ENCODE results near the gene RGS7.

RGS7 gene

DNA sequence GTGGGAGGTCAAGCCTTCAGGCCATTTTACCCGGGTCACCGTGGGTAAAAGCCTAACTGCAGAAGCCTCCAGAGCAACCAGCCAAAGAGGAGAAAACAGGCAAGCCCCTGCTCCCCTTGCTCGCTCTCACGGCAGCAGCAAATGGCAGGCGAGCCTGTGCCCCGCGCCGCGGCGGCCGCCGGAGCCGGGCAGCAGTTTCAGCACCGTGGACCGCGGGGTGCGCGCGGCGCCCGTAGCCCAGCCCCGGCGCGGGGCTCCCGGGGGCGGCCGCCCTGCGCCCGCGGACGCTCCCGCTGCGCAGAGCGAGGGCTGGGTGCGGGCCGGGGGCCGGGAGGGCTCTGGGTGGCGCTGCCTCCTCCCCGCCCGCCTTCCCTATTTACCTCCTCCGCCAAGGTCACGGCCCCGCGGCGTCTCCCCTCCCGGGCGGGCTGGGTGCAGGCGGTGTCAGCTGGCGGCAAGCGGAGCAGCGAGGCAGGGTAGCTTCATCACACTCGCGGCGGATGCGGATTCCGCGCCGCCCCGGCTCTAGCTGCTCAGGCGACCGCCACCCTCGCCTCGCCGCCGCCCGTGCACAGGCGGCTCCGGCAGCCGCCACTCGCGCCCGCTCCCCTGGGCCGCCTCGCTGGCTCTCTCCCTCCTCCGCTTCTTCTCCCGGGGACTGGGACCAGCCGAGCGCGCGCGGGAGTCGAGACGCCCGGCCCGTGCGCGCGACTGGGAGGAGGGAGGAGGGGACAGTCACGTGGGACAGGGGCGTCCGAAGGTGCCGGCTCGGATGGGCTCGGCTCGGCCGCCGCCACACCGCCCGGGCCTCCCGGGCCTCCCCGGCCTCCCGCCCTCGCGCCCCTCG is at the start of gene RGS7:
TSS of gene RGS7 (minus strand) at position 687 of the 847 bp plus-strand sequence.
- DNase-seq = peak; percentile 86

DNA sequence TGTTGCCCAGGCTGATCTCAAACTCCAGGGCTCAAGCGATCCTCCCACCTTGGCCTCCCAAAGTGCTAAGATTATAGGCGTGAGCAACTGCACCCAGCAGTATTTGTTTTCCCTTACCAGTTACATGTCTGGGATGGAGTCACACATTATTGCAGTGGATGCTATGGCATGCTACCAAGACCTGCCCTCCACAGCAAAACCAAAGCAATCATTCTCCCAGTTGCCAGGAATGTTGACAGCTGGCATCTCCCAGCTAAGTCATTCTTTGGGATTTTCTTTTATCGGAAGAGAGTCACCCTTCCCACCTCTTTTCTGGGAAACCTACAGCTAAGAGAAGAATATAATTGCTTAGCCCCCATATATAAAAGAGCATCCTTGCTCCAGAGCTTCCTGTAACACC is 49.4 kb upstream of the RGS7 start:
- no peak for DNase-seq

DNA sequence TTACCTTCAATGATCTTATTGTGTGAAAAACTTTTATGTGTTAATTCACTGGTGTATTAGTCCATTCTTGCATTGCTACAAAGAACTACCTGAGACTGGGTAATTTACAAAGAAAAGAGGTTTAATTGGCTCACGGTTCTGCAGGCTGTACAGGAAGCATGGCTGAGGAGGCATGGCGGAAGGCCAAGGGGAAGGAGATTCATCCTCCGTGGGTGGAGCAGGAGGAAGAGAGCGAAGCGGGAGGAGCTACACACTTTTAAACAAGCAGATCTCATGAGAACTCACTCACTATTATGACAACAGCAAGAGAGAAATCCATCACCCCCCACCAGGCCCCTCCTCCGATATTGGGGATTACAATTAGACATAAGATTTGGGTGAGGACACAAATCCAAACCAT is 44.2 kb upstream of the RGS7 start:
- DNase-seq = no peak

DNA sequence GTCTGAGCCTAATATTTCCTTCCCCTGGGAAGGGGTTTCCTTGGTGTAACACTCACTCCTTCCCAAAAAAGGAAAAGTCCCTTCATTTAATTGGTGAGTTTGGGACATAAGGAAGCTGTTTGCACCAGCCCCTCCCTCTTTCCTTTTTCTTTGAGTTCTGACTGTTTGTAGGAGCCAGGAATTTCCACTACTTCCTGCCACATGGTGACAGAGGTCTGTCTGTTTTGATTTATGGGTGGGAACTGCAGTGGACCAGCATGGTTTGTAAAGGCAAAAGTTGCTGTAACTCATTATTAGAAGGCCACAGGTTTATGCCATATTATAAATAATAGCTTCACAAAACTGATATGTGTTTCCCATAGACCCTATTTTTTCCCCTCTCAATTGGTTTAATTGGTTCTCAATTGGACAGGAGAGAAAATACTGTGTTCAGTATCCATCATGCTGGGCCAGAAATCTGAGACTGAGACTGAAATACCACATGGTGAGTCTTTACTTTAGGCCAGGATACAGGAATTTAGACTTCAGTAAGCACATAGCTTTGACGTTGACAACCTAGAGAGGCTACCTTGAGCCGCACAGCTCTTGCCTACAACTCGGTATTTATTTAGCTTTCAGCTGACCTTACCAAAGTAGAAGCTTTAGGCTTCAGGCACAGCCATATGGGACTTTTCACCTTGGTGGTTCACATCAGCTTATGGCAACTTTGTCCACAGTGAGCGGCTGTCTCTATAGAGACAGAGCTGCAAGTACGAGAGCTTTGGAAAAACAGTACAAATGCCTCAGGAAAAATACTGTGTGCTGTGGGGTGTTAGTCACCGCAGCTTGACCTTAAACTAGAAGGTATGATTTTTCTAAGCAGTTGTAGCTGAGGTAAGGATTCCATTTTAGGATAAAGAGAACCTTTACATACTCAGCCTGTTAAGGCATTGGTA is 40.0 kb upstream of the RGS7 start:
- no peak for DNase-seq

- DNase-seq = peak; percentile 67
Observed at GRCh38 chr1:241391926-241392710, 35.1 kb upstream of the RGS7 start.

DNA sequence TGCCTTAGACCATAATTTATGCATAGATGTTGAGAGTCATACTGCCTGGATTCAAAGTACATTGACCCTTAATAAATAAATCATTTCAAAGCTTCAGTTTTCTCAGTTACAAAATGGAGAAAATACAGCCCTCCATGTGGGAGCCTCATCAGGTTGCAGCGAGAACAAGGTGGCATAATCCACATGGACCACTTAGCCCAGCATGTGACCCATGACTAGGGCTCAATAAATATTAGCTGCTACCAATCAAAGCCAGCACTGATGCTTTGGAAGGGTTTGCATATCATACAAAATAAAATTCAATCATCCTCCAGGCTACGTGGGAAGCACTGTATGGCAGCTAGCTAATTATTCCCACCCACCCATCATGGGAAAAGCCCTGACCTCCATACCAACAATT is 33.5 kb upstream of the RGS7 start:
- no peak for DNase-seq

DNA sequence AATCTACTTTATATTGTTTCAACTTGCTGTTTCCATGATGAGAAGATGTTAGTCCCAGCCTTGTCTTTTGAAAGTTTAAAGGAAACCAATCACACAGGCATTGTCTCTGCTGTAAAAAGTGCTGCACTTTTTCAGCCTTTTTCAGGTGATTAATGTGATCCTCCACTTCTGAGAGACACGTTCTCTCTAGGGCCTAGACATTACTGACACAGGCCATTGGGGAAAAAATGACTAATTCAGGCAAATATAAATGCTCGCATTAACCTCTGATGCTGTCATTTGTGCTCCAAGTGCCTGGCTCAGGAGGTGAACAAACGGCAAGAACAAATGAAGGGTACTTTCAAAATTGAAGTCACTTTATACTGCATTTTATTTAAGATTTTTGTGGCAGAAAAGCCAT is 32.4 kb upstream of the RGS7 start:
- DNase-seq = no peak

DNA sequence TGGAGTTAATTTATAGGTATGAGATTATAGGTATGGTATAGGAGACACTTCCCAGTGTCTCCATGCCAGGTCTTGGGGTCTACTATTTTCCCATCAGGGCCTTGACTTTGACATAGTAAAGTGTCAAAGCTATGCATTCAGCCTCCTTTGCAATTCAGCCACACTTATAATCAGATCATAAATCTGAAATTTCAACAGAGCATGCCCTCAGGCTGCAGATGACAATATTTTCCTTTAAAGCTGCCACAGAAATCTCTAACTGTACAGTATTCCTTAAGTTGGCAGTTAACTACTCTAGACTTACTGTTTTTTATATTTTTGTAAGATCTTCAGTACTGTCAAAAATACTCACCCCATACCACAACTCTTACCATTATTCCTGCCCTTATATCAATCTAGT is 30.2 kb upstream of the RGS7 start:
- no peak for DNase-seq

- no peak for DNase-seq
Observed at GRCh38 chr1:241376701-241377100, 19.7 kb upstream of the RGS7 start.

DNA sequence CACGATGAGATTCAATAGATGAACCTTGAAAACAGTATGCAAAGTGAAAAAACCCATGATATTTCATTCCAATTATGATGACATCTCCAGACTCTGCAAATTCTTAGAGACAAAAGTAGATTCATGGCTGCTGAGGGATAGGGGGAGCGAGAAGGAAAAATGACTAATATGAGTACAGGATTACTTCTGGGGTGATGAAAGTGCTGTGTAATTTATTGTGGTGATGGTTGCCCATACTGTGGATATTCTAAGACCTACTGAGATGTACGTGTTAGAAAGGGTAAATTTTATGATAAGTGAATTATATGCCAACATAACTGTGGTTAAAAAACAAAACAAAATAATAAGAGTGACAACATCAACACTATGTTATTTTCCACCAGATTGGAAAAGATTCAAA is 18.9 kb upstream of the RGS7 start:
- DNase-seq = no peak

DNA sequence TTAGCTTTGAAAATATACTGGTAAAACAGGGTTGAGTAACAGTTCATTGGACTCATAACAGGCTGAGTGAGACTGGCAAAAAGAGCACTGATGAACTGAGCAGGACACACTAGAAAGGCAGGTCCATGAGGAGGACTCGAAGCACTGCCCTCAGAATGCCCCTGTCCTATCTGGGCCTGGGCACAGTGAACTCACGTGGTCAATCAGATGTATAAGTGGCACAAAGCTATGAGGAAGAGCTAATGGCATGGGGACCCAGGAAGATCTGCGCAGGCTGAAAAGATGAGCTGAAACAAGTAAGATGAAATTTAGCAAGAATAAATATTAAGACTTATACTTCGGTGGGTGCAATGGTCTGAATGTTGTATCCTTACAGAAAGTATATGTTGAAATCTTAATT is 9.2 kb upstream of the RGS7 start:
- DNase-seq = no peak

- no peak for DNase-seq
Observed at GRCh38 chr1:241362350-241362749, 5.3 kb upstream of the RGS7 start.

DNA sequence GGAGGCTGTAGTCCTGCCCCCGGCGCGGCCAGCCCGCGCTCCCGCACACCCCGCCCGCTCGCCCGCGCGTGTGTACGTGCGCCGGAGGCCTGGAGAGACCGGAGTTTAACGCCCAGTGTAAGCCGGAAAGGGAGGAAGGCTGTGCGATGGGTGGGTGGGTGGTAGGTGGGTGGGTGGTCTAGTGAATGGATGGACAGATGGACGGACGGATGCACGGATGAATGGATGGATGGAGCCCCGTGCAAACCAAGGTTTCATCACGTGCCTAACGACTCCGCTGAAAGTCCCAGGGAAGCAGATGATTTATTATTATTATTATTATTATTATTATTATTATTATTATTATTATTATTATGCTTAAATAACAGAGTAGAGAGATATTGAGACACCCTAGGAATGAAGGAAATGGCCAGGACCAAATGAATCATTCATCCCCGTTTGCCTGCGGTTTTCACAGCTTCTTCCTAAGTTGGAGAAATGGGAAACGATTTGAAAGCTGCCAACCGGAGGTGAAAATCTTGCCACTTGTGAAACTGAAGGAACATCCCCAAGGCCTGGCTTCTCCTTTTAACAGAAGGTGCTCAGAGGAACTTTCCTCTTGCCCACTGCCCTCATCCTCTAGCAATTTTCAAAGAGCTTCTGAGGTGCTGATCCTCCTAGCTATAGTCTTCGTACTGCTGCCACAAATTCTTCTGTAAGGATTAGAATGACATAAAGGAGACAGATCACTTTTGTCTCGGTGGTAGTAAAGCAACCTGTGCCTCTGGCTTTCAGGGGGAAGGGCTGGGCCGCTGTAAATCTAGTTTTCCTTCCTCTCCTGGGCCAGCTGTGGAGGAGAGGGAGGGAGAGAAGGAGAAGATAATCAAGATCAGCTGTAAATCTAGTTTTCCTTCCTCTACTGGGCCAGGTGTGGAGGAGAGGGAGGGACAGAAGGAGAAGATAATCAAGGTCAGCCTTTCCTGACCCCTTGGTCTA is 648 bp upstream of the RGS7 start:
- no peak for DNase-seq

DNA sequence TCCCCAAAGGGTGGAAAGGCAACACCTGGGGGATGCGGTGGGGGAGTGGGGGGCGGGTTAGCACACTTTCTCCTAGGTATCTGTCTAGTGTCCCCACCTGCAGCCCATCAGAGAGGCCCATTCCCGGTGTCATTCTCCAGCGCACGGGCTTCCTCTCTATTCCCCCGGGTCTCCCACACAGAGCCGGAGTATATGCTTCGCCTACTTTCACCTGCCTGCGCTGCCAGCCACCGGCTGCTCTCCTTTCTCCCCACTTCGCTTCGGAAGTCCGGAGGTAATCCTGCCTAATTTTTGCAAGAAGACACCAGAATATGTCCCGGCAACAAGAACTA is 852 bp downstream of the RGS7 start:
- DNase-seq = peak; percentile 46

- no peak for DNase-seq
Observed at GRCh38 chr1:241355311-241356010, 1.5 kb downstream of the RGS7 start.

DNA sequence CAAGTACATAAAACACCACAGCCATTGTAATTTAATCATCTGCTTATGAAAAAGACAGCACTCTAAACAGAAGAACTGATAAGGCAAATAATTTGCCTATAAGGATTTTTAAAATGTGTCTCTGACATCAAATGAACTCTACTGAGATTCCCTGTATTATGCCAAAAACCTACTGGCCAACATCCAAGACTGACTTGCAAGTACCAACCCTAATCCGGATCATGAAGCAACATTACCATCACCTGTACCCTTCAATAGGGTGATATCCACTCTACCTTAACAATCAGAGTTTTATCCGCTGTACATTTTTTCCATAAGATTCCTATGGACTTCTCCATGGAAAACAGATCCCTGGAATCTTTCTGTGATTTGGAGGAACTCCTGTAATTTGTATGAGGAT is 4.6 kb downstream of the RGS7 start:
- DNase-seq = no peak

GRCh38 chr1:241351841-241352240 is 5.2 kb downstream of the RGS7 start:
- no peak for DNase-seq

DNA sequence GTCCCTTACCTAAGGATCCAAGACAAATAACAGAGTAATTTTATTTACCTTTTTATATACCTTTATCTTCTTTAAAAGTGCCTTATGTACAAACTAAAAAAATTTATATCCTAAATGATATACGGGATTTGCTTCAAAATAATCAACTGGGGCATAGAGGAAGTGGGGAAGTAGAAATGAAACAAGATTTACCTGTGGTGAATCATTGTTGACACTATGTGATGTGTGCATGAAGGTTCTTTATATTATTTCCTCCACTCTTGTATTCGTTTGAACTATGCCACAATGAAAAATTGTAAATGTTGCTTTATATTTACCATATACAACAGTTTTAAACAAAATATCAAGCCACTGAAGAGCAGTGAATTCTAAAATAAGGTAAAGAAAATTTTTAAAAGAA is 13.0 kb downstream of the RGS7 start:
- DNase-seq = peak; percentile 37

- no peak for DNase-seq
Observed at GRCh38 chr1:241336335-241336734, 20.7 kb downstream of the RGS7 start.

DNA sequence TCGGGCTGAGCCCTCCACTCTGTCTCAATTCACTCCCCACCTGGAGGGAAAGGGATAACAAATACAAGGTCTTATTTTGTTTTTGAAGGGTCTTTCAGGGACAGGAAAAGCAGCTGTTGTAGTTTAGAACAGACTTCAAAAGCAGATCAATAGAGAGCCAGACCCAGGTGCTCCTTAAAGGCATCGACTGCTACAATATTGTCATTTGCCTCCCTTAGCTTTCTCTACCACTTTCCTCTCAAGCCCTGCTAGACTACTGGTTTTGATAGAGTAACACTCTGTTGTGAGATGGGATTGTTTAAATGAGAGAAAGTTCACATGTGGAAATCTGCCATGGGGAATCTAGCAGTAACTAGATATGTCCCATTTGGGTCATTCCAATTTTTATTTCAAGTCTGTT is 24.0 kb downstream of the RGS7 start:
- DNase-seq = no peak

- no peak for DNase-seq
Observed at GRCh38 chr1:241332037-241332409, 25.0 kb downstream of the RGS7 start.

Measured in NCI-H774 (cell line).